HTERT RPE-1 (cell line): ENCODE results near the gene ASCL3.
"Not testable (repeated sequence)": the region's sequence is repeated elsewhere in the genome, so short reads cannot be mapped to it uniquely, and the experiment has no call there.

Source experiments
- in situ Hi-C: fragments of 300-500 bp; cut with MboI; formaldehyde crosslinking; loops from 4 replicates; pipeline ENCODE4 v1.14.3; 2020; ENCODE audit warnings: low sequenced_read_pairs

Gene ASCL3

GRCh38 chr11:8911029-8911823, 31.6 kb downstream of the ASCL3 start, which contains the start of gene AKIP1:
Gene AKIP1 (plus strand): TSS chr11:8911189. CDS start chr11:8911450, 261 bp downstream.
- in situ Hi-C loops: no loop called here

GRCh38 chr11:8910649-8911026, 32.2 kb downstream of the ASCL3 start:
- in situ Hi-C loops: no loop called here

- in situ Hi-C loops: no loop called here
These were observed 34.7 kb downstream of the ASCL3 start for GRCh38 chr11:8908099-8908498.

GRCh38 chr11:8907116-8907515, 35.7 kb downstream of the ASCL3 start:
- in situ Hi-C loops: no loop called here

GRCh38 chr11:8905528-8906165, 37.2 kb downstream of the ASCL3 start:
- in situ Hi-C loops: no loop called here

- in situ Hi-C loops: no loop called here
These were observed 43.6 kb downstream of the ASCL3 start for GRCh38 chr11:8899119-8899753.

GRCh38 chr11:8891185-8891584, 51.6 kb downstream of the ASCL3 start:
- in situ Hi-C loops: not testable (repeated sequence)
